HepG2 (cell line): ENCODE data around the gene PAPSS2. TPM values are rescaled to one million over a fixed set of nuclear protein-coding genes. Genes with fewer than 3 reads are reported as not detected.

Source experiments
- ATAC-seq: fragments of 200-7000 bp; cut with Tn5 transposase; 3 replicates; pipeline ENCODE4 v1.9.1; 2020; ENCODE audit warnings: mild to moderate bottlenecking, moderate library complexity
- BruUV-seq: library from RNA; stranded (reverse); fragments of 400-500 nt; replicated peaks from 2 replicates; lab custom pipeline; 2021; lab: Mats Ljungman, UMichigan
- CTCF ChIA-PET: fragments of 300-600 bp; formaldehyde crosslinking; extraction: SDS; loops from one replicate; lab custom pipeline; 2021; ENCODE audit warnings: low total read pairs, inconsistent platforms, low intra/inter-chr PET ratio; lab: Yijun Ruan, JAX
- POLR2A ChIA-PET: fragments of 350-600 bp; sonication (Branson Sonifier 250); formaldehyde crosslinking; loops from one replicate; lab custom pipeline; 2020; ENCODE audit warnings: antibody characterized with exemption, inconsistent platforms; lab: Yijun Ruan, JAX
- DNase-seq: peaks from one replicate; pipeline ENCODE4 v3.0.0-alpha.2; 2015; ENCODE audit warnings: low spot score
- FAIRE-seq: peaks from 3 replicates; lab custom pipeline; 2011; peaks lifted over from hg19 to GRCh38; lab: Jason Lieb, UNC
- H2AFZ ChIP-seq: one replicate; pipeline ENCODE4 v1.6.1; 2011; ENCODE audit warnings: low read length, inconsistent platforms
- H3K27ac ChIP-seq: fragments of 300-600 bp; 3 replicates; pipeline ENCODE4 v1.8.0; 2011; ENCODE audit warnings: mixed run types, mild to moderate bottlenecking, mixed read lengths, low read length, inconsistent platforms; ENCODE audit not compliant: insufficient read depth; ENCODE audit errors: extremely low read length
- H3K27me3 ChIP-seq, 2 experiments: fragments of 200-600 bp in 1 of 2; 2 replicates in 1 of 2; 3 replicates in 1 of 2; pipeline versions ENCODE4 v1.6.0 to v1.8.0; 2011; ENCODE audit warnings: low read length in 2 of 2, mild to moderate bottlenecking in 2 of 2, moderate library complexity in 2 of 2, inconsistent platforms in 1 of 2; ENCODE audit not compliant: insufficient read depth in 2 of 2, control insufficient read depth in 1 of 2
- H3K36me3 ChIP-seq, 2 experiments: fragments of 200-600 bp in 1 of 2; replicated peaks in 1 of 2; 2 replicates in 1 of 2; 3 replicates in 1 of 2; pipeline versions ENCODE4 v1.5.1 to v1.8.0; 2011; ENCODE audit warnings: low read length in 2 of 2, inconsistent platforms in 1 of 2; ENCODE audit not compliant: insufficient read depth in 2 of 2, control insufficient read depth in 1 of 2
- H3K4me1 ChIP-seq: 2 replicates; pipeline ENCODE4 v1.5.1; 2012; ENCODE audit warnings: low read length, inconsistent platforms; ENCODE audit not compliant: insufficient read depth
- H3K4me2 ChIP-seq: 2 replicates; pipeline ENCODE4 v1.6.0; 2011; ENCODE audit warnings: low read depth, low read length, inconsistent platforms
- H3K4me3 ChIP-seq, 3 experiments: fragments of 200-600 bp in 1 of 3; sonication (generic), shearing (Covaris generic) in 1 of 3; replicated peaks in 1 of 3; 2 replicates each; pipeline ENCODE4 v1.5.1; 2011 to 2016; ENCODE audit warnings: low read length in 3 of 3, inconsistent platforms in 2 of 3, low read depth in 2 of 3, mild to moderate bottlenecking in 2 of 3, control low read depth in 1 of 3, mixed read lengths in 1 of 3; ENCODE audit not compliant: insufficient read depth in 1 of 3
- H3K79me2 ChIP-seq: one replicate; pipeline ENCODE4 v1.6.1; 2011; ENCODE audit warnings: low read length, inconsistent platforms; ENCODE audit not compliant: insufficient read depth
- H3K9ac ChIP-seq: 2 replicates; pipeline ENCODE4 v1.6.0; 2011; ENCODE audit warnings: mild to moderate bottlenecking, low read depth, low read length, inconsistent platforms; ENCODE audit not compliant: insufficient read depth
- H3K9me3 ChIP-seq: 2 replicates; pipeline ENCODE4 v1.5.1; 2012; ENCODE audit warnings: mild to moderate bottlenecking, low read length
- H4K20me1 ChIP-seq: 2 replicates; pipeline ENCODE4 v1.6.0; 2011; ENCODE audit warnings: inconsistent platforms, mild to moderate bottlenecking, low read length, moderate library complexity; ENCODE audit not compliant: insufficient read depth
- ARID5B ChIP-seq: IDR thresholded peaks from 2 replicates; pipeline ENCODE4 v1.4.0; 2020; ENCODE audit warnings: mild to moderate bottlenecking, missing genetic modification reagents
- JARID2 ChIP-seq: sonication (generic); formaldehyde crosslinking; IDR thresholded peaks from 2 replicates; pipeline ENCODE4 v1.8.1; 2023; ENCODE audit warnings: missing genetic modification reagents, inconsistent platforms; ENCODE audit not compliant: insufficient replicate concordance
- PBX3 ChIP-seq: sonication (generic); formaldehyde crosslinking; IDR thresholded peaks from 2 replicates; pipeline ENCODE4 v1.8.1; 2023; ENCODE audit warnings: missing genetic modification reagents, inconsistent platforms, borderline replicate concordance
- SOX13 ChIP-seq, 3 experiments: fragments of 450-650 bp in 1 of 3; sonication (generic) in 1 of 3; formaldehyde crosslinking in 1 of 3; IDR thresholded peaks in 2 of 3; conservative IDR thresholded peaks in 1 of 3; 2 replicates each; pipeline versions ENCODE4 v1.5.0 to v1.6.1; 2016 to 2020; ENCODE audit warnings: antibody characterized with exemption in 1 of 3, mild to moderate bottlenecking in 1 of 3, missing compliant biosample characterization in 1 of 3, missing genetic modification reagents in 1 of 3, moderate library complexity in 1 of 3
- ZBTB1 ChIP-seq: sonication (generic); formaldehyde crosslinking; IDR thresholded peaks from 2 replicates; pipeline ENCODE4 v1.4.0; 2020; ENCODE audit warnings: missing genetic modification reagents, borderline replicate concordance
- ZNF552 ChIP-seq: sonication (generic); formaldehyde crosslinking; IDR thresholded peaks from 2 replicates; pipeline ENCODE4 v1.9.0; 2022; ENCODE audit warnings: missing genetic modification reagents, mild to moderate bottlenecking, borderline replicate concordance
- ZNF816 ChIP-seq: sonication (generic); formaldehyde crosslinking; IDR thresholded peaks from 2 replicates; pipeline ENCODE4 v1.8.0; 2022; ENCODE audit warnings: missing genetic modification reagents, mild to moderate bottlenecking, borderline replicate concordance
- WGBS: methylation state at CpG from one replicate; pipeline ENCODE4 v1.1.6; 2017; ENCODE audit warnings: low lambda C conversion rate; 5-methylcytosine and 5-hydroxymethylcytosine counted together
- in situ Hi-C: cut with HindIII; loops from 2 replicates; pipeline ENCODE4 v1.10.0; 2017; ENCODE audit warnings: low pct_unique_long_range_greater_than_20kb; ENCODE audit not compliant: extremely low pct_ligation_motif_present
- intact Hi-C: fragments of 100-400 bp; cut with micrococcal nuclease; formaldehyde crosslinking; loops from one replicate; pipeline ENCODE4 v1.10.0; 2022; ENCODE audit not compliant: unreplicated experiment
- polyA plus RNA-seq, 8 experiments: library from polyadenylated mRNA; depleted of rRNA in 3 of 8; stranded (reverse) in 7 of 8; unstranded in 1 of 8; fragments of >200 nt; fragmentation: Illumina TruSeq in 4 of 8; extraction: Trizol in 4 of 8; gene quantifications; 2 replicates each; pipeline versions ENCODE4 v1.2.1 to v1.2.3, GENCODE V29; 2011 to 2016; ENCODE audit warnings: low read depth in 4 of 8, missing spikeins in 1 of 8, mixed read lengths in 1 of 8; ENCODE audit not compliant: insufficient read depth in 1 of 8
- total RNA-seq, 5 experiments: library from RNA; depleted of rRNA; stranded (reverse); fragments of >200 nt; fragmentation: Illumina TruSeq; extraction: Trizol; gene quantifications; 2 replicates each; pipeline ENCODE4 v1.2.3, GENCODE V29; 2016; ENCODE audit warnings: low read depth in 1 of 5
- TF ChIP-seq, protein P1 (sequence below): sonication (generic); formaldehyde crosslinking; IDR thresholded peaks from 2 replicates; pipeline ENCODE4 v1.4.0; 2020; ENCODE audit warnings: missing genetic modification reagents, borderline replicate concordance

The PAPSS2 gene
- total and polyA plus RNA-seq, 2 of the 13 experiments (the other 11 are each of a cell fraction or from before 2014, with no cell fraction given), result 0.11 to 0.12 TPM

DNA sequence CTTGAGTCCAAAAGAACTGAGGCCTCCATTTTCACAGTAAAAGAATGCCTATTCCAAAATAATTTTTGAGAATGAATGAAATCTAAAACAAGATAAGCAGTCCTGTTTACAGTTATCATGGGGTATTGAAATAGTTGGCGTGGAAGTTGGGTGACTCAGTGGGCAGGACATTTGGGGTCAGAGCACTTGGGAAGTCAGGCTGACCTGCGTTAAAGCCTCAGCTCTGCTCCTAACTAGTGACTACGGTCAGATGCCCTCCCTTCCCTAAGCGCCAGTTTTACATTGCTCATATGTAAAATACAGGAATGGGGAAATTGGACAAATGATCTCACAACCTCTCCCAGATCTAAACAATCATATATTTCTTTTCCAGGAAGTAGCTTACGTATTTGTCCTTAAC lies 2.3 kb upstream of the PAPSS2 start:
- CTCF ChIA-PET, result interaction anchor here (1.4 to 1.6 kb wide), 2 partner anchors 114 to 124 kb away, joined by 7 read pairs; no protein-coding TSS in a partner anchor
- Histone ChIP-seq H3K4me1 (peaks cover 26% of the 10 kb centered on the region), H3K9ac (no peak overlapping the region), H4K20me1 (no peaks in the 10 kb centered on the region), H3K4me3 (no peak overlapping the region), H3K27ac (no peak overlapping the region), H2AFZ (no peak overlapping the region), H3K4me2 (no peak overlapping the region), H3K27me3 (peaks cover 5 to 31% of the 10 kb centered on the region in 2 experiments; a peak in 4 of 5 replicates), H3K9me3 (no peaks in the 10 kb centered on the region), H3K79me2 (no peaks in the 10 kb centered on the region), H3K36me3 (no peaks in the 10 kb centered on the region)
- ATAC-seq, result no peak
- no TSS peak for BruUV-seq
- POLR2A ChIA-PET, result no interaction called here
- FAIRE-seq, result no peak
- 48% methylated on average over 3 of the region's 5 CpGs for WGBS
- no peak for DNase-seq
- TF ChIP-seq ZBTB1 (CRISPR knock-in tag) (no peak), ZNF816 (CRISPR knock-in tag) (no peak), ARID5B (CRISPR knock-in tag) (no peak), SOX13 (IDR thresholded peaks at IDR 0.05) (no peak), SOX13 (CRISPR knock-in tag; conservative IDR thresholded peaks at IDR 0.05 in 1 of 2, IDR thresholded peaks at IDR 0.05 in 1 of 2) (no peak), JARID2 (CRISPR knock-in tag) (no peak), PBX3 (CRISPR knock-in tag) (no peak), ZNF552 (CRISPR knock-in tag) (no peak)
- TF ChIP-seq, protein P1, sequence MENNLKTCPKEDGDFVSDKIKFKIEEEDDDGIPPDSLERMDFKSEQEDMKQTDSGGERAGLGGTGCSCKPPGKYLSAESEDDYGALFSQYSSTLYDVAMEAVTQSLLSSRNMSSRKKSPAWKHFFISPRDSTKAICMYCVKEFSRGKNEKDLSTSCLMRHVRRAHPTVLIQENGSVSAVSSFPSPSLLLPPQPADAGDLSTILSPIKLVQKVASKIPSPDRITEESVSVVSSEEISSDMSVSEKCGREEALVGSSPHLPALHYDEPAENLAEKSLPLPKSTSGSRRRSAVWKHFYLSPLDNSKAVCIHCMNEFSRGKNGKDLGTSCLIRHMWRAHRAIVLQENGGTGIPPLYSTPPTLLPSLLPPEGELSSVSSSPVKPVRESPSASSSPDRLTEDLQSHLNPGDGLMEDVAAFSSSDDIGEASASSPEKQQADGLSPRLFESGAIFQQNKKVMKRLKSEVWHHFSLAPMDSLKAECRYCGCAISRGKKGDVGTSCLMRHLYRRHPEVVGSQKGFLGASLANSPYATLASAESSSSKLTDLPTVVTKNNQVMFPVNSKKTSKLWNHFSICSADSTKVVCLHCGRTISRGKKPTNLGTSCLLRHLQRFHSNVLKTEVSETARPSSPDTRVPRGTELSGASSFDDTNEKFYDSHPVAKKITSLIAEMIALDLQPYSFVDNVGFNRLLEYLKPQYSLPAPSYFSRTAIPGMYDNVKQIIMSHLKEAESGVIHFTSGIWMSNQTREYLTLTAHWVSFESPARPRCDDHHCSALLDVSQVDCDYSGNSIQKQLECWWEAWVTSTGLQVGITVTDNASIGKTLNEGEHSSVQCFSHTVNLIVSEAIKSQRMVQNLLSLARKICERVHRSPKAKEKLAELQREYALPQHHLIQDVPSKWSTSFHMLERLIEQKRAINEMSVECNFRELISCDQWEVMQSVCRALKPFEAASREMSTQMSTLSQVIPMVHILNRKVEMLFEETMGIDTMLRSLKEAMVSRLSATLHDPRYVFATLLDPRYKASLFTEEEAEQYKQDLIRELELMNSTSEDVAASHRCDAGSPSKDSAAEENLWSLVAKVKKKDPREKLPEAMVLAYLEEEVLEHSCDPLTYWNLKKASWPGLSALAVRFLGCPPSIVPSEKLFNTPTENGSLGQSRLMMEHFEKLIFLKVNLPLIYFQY (CRISPR knock-in tag), result no peak
- in situ Hi-C loops (loop anchor here (5.0 to 25.0 kb wide), 2 partner anchors 80 to 455 kb away; no protein-coding TSS in a partner anchor), intact Hi-C loops (no loop called here)
